GM23248 (cell line): ENCODE results near the gene CEP41. TPM values are rescaled to one million over a fixed set of nuclear protein-coding genes. Genes with fewer than 3 reads are reported as not detected.

Source experiments
- DNase-seq: peaks from one replicate; pipeline ENCODE4 v3.0.0-alpha.2; 2015
- H2AFZ ChIP-seq: fragments of 200-600 bp; sonication (generic); 2 replicates; pipeline ENCODE4 v1.6.1; 2016; ENCODE audit warnings: antibody characterized with exemption
- H3F3A ChIP-seq: fragments of 200-600 bp; sonication (generic); 2 replicates; pipeline ENCODE4 v1.6.1; 2016; ENCODE audit warnings: mild to moderate bottlenecking, antibody characterized with exemption, mixed run types; ENCODE audit not compliant: insufficient read depth
- H3K27ac ChIP-seq: fragments of 200-600 bp; sonication (generic); 2 replicates; pipeline ENCODE4 v1.5.1; 2016; ENCODE audit warnings: mild to moderate bottlenecking
- H3K27me3 ChIP-seq: fragments of 200-600 bp; sonication (generic); replicated peaks from 2 replicates; pipeline ENCODE4 v1.6.1; 2016; ENCODE audit warnings: mild to moderate bottlenecking; ENCODE audit not compliant: insufficient read depth
- H3K36me3 ChIP-seq: fragments of 200-600 bp; sonication (generic); 2 replicates; pipeline ENCODE4 v1.6.1; 2016; ENCODE audit warnings: low read depth, mild to moderate bottlenecking
- H3K4me1 ChIP-seq: fragments of 200-600 bp; sonication (generic); 2 replicates; pipeline ENCODE4 v1.6.1; 2016; ENCODE audit warnings: mild to moderate bottlenecking; ENCODE audit not compliant: insufficient read depth
- H3K4me2 ChIP-seq: fragments of 200-600 bp; sonication (generic); one replicate; pipeline ENCODE4 v1.6.1; 2016; ENCODE audit warnings: mild to moderate bottlenecking; ENCODE audit not compliant: unreplicated experiment
- H3K4me3 ChIP-seq: fragments of 200-600 bp; sonication (generic); 2 replicates; pipeline ENCODE4 v1.5.1; 2016; ENCODE audit warnings: mild to moderate bottlenecking
- H3K79me2 ChIP-seq: fragments of 200-600 bp; sonication (generic); 2 replicates; pipeline ENCODE4 v1.6.1; 2016; ENCODE audit warnings: mild to moderate bottlenecking; ENCODE audit not compliant: insufficient read depth
- H3K9ac ChIP-seq: fragments of 200-600 bp; sonication (generic); 2 replicates; pipeline ENCODE4 v1.6.1; 2016; ENCODE audit warnings: mild to moderate bottlenecking
- H3K9me2 ChIP-seq: fragments of 200-600 bp; sonication (generic); 2 replicates; pipeline ENCODE4 v1.6.1; 2016; ENCODE audit warnings: mixed run types, mild to moderate bottlenecking, moderate library complexity; ENCODE audit not compliant: insufficient read depth
- H3K9me3 ChIP-seq: fragments of 200-600 bp; sonication (generic); one replicate; pipeline ENCODE4 v1.6.1; 2017; ENCODE audit warnings: low read depth
- H4K20me1 ChIP-seq: fragments of 200-600 bp; sonication (generic); 2 replicates; pipeline ENCODE4 v1.6.0; 2016; ENCODE audit not compliant: insufficient read depth
- EZH2 ChIP-seq: fragments of 200-600 bp; sonication (generic); IDR thresholded peaks from 2 replicates; pipeline ENCODE4 v1.6.1; 2018; ENCODE audit warnings: antibody characterized with exemption, mild to moderate bottlenecking; ENCODE audit not compliant: insufficient read depth, poor library complexity, severe bottlenecking
- EZH2phosphoT487 ChIP-seq: fragments of 200-600 bp; sonication (generic); IDR thresholded peaks from 2 replicates; pipeline ENCODE4 v1.6.1; 2018; ENCODE audit warnings: antibody characterized with exemption, moderate library complexity, mild to moderate bottlenecking, low read depth; ENCODE audit not compliant: insufficient read depth
- WGBS, 2 experiments: methylation state at CpG; one replicate each; pipeline ENCODE4 v1.1.6; 2015 to 2017; ENCODE audit warnings: low lambda C conversion rate in 2 of 2, low coverage in 1 of 2; ENCODE audit errors: missing lambda C conversion rate in 2 of 2; 5-methylcytosine and 5-hydroxymethylcytosine counted together
- in situ Hi-C: fragments of 300-500 bp; cut with MboI; formaldehyde crosslinking; loops from 2 replicates; pipeline ENCODE4 v1.15.0; 2020
- polyA plus RNA-seq: library from polyadenylated mRNA; unstranded; fragments of >200 nt; fragmentation: Nextera tagmentation; extraction: Ambion mirVana; gene quantifications from 2 replicates; pipeline ENCODE4 v1.2.1, GENCODE V29; 2016
- total RNA-seq: library from RNA; depleted of rRNA; stranded (reverse); fragments of >200 nt; shearing (Covaris generic); gene quantifications from 2 replicates; pipeline ENCODE4 v1.2.3, GENCODE V29; 2014

Gene CEP41
- total and polyA plus RNA-seq, 2 experiments from 2014 or later, result 18.3 to 32.3 TPM

DNA sequence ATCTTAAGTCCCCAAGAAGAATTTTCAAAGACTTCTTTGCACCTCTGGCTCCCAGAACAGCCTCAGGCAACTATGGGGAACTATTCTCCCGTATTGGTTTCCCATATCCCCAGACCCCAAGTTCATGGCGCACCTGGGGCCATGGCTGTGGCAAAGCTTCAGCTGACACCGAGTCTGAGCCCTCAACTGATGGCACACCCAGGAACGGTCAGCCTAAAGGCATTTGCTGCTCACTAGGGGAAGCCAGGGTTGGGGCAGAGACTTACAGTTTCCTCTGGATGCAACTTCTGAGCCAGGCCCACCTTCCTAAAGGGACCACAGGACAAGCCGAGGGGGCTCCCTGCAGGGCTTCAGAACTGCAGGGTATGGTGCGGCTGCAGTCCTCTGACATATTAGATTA is 74.3 kb downstream of the CEP41 start:
- peaks cover 73% of the 10 kb centered on the region for H3K4me1 ChIP-seq
- H3K36me3 ChIP-seq, result no peaks in the 10 kb centered on the region
- H2AFZ ChIP-seq, result no peak overlapping the region
- no peaks in the 10 kb centered on the region for H3K9me3 ChIP-seq
- no peaks in the 10 kb centered on the region for H3K27me3 ChIP-seq
- in situ Hi-C loops, result no loop called here
- no peaks in the 10 kb centered on the region for H4K20me1 ChIP-seq
- TF ChIP-seq EZH2phosphoT487 (no peak), EZH2 (no peak)
- peaks cover 37% of the 10 kb centered on the region; the same call in 1 of the 2 replicates for H3F3A ChIP-seq
- H3K9ac ChIP-seq, result no peak overlapping the region
- H3K79me2 ChIP-seq, result no peaks in the 10 kb centered on the region
- no peaks in the 10 kb centered on the region for H3K9me2 ChIP-seq
- peak; percentile 64 for DNase-seq
- H3K4me3 ChIP-seq, result no peak overlapping the region
- H3K4me2 ChIP-seq, result peak overlapping the region; percentile 32
- 80 to 83% methylated on average over 6 of the region's 6 CpGs for WGBS, 2 experiments
- peak overlapping the region; percentile 30 for H3K27ac ChIP-seq

DNA sequence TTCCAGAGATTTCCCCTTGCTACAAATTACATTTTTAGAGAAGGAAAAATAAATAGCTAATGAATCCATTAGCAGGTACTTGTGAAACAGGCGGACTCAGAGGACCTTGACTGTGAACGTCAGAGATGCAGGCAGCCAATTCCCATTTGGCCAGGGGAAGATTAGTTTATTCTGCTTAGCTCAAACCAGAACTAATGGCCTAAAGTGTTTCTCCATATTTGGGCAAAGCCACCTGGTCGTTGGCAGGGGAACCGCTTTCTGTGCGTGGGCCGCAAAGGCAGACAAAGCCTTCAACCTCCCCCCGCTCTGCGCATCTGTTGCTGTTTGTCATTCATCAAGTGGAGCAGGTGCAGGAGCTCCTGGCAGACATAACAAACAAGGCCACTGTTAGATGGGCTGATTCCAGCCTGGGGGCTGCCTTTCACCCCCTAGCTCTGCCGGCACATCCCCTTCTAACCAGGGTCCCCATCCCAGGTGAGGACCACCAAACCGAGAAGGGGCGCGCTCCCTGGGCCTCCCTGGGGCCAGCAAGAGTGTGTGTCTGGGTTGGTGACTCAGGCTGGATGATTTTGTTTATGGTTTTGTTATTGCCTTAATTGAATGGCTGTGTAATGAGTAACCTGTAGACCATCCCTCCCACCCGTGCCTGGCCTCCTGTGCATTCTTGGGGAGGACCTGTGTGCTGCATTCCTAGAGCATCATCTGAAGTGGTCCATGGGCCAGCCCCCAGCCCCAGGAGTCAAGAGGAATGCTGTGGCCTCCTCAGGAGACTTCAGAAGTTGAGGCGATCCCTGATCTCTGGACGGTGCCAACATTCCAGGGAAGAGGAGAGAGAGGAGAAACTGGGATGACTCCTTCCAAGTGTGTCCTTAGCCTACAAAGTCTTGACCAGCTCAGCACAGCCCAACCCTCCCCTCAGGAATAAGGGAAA is 75.0 kb downstream of the CEP41 start:
- H3K4me2 ChIP-seq, result peak overlapping the region; percentile 32
- H3K79me2 ChIP-seq, result no peaks in the 10 kb centered on the region
- H3K9ac ChIP-seq, result no peak overlapping the region
- no peaks in the 10 kb centered on the region for H3K9me2 ChIP-seq
- H4K20me1 ChIP-seq, result no peaks in the 10 kb centered on the region
- no peak overlapping the region for H2AFZ ChIP-seq
- in situ Hi-C loops, result no loop called here
- no peaks in the 10 kb centered on the region for H3K36me3 ChIP-seq
- TF ChIP-seq EZH2phosphoT487, result no peak
- no peak for TF ChIP-seq EZH2
- H3K9me3 ChIP-seq, result no peaks in the 10 kb centered on the region
- H3K27me3 ChIP-seq, result no peaks in the 10 kb centered on the region
- H3F3A ChIP-seq, result peaks cover 36% of the 10 kb centered on the region; the same call in 1 of the 2 replicates
- WGBS, 2 experiments, result 63 to 66% methylated on average over 15 of the region's 15 CpGs
- H3K4me3 ChIP-seq, result no peak overlapping the region
- peak overlapping the region; percentile 30 for H3K27ac ChIP-seq
- DNase-seq, result peak; percentile 88
- H3K4me1 ChIP-seq, result peaks cover 66% of the 10 kb centered on the region

DNA sequence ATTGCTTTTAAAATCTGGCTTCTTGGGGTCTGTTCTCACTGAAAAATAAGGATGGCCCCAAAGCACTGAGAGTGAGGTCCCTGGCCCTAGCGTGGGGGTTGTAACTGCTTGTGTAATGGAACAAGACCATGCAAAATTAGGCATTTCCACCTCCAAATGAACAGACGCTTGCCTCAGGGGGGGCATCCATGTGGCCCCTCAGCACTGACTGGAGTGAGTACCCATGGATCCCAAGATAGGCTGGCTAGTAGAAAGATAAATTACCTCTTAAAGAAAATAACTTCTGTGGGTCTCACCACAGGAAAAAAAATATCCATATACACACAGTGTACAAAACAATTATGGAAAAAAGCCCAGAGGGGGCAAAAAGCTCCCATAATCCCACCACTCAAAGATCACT is 75.7 kb downstream of the CEP41 start:
- Histone ChIP-seq H2AFZ (no peak overlapping the region), H3K4me2 (no peak overlapping the region), H4K20me1 (no peaks in the 10 kb centered on the region), H3K27ac (no peak overlapping the region), H3F3A (peaks cover 29% of the 10 kb centered on the region; the same call in 1 of the 2 replicates), H3K9me2 (no peaks in the 10 kb centered on the region), H3K4me1 (peaks cover 59% of the 10 kb centered on the region), H3K36me3 (no peaks in the 10 kb centered on the region), H3K27me3 (no peaks in the 10 kb centered on the region), H3K9me3 (no peaks in the 10 kb centered on the region), H3K79me2 (no peaks in the 10 kb centered on the region), H3K9ac (no peak overlapping the region), H3K4me3 (no peak overlapping the region)
- 89 to 100% methylated on average over 2 of the region's 2 CpGs for WGBS, 2 experiments
- in situ Hi-C loops, result no loop called here
- DNase-seq, result no peak
- no peak for TF ChIP-seq EZH2phosphoT487
- TF ChIP-seq EZH2, result no peak

DNA sequence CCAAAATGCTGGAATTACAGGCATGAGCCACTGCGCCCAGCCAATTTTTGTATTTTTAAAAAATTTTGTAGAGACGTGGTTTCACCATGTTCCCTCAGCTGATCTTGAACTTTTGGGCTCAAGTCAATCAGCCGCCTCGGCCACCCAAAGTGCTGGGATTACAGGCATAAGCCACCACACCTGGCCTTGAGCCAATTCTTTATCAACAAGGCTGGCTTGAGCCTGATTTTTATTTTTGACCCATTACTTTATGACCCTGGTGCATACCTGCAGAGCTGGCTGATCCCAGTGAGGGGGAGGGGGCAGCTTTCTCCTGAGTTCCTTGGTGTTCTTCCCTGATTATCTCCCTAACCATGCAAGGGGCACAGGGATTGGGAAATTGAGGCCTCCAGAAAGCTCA is 76.4 kb downstream of the CEP41 start:
- no peak overlapping the region for H3K4me3 ChIP-seq
- peak overlapping the region; percentile 3 for H3K4me2 ChIP-seq
- no peaks in the 10 kb centered on the region for H3K9me3 ChIP-seq
- in situ Hi-C loops, result no loop called here
- no peak for DNase-seq
- H3K9ac ChIP-seq, result no peak overlapping the region
- no peaks in the 10 kb centered on the region for H3K9me2 ChIP-seq
- H3K79me2 ChIP-seq, result no peaks in the 10 kb centered on the region
- H3F3A ChIP-seq, result peaks cover 22% of the 10 kb centered on the region; the same call in 1 of the 2 replicates
- no peaks in the 10 kb centered on the region for H4K20me1 ChIP-seq
- H3K36me3 ChIP-seq, result no peaks in the 10 kb centered on the region
- H3K27ac ChIP-seq, result peak overlapping the region; percentile 63; the same call in 1 of the 2 replicates
- H2AFZ ChIP-seq, result no peak overlapping the region
- H3K4me1 ChIP-seq, result peaks cover 53% of the 10 kb centered on the region
- no peaks in the 10 kb centered on the region for H3K27me3 ChIP-seq
- TF ChIP-seq EZH2phosphoT487 (no peak), EZH2 (no peak)
- WGBS, 2 experiments, result 84 to 90% methylated on average over 4 of the region's 4 CpGs
